ENCODE results near the gene CD300LD.

DNA sequence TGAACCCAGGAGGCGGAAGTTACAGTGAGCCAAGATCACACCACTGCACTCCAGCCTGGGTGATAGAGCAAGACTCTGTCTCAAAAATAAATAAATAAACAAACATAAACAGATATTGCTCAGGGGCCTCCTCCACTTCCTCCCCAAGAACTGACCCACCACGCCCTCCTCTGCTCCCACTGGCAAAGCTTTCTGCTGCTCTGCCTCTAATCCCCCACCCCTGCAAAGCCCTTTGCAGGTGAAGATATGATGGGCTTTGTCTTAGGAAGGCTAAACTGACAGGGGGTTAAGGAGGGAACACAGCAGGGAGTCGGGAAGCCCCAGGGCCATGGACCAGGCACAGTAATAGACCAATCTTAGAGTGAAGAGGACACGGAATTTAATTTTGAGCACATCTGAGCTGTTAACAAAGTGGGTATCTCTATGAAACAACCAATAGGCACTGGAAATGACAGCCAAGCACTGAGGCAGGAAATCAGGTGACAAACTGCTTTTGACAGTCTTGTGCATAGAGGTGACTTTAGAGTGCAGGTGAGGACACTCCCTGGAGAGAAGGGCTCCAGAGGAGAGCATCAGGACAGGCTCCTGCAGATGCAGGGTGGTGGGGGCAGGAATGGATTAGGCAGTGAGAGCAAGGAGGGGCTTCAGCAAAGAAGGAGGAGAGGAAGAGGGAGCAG lies 6.4 kb upstream of the CD300LD start:
- TF ChIP-seq CTCF (IDR thresholded peaks at IDR 0.05; ENCODE audit: insufficient read depth, low read length, poor library complexity, severe bottlenecking) (no peak), EZH2phosphoT487 (conservative IDR thresholded peaks at IDR 0.05; ENCODE audit: low read length) (no peak)

Measured in SU-DHL-6 (cell line).